CD4-positive, alpha-beta T cell (primary cell): ENCODE data around the gene ST6GAL1. TPM values are rescaled to one million over a fixed set of nuclear protein-coding genes. Genes with fewer than 3 reads are reported as not detected.
"Not testable (repeated sequence)": the region's sequence is repeated elsewhere in the genome, so short reads cannot be mapped to it uniquely, and the experiment has no call there.

Source experiments
- ATAC-seq: fragments of 200-7000 bp; cut with Tn5 transposase; one replicate; pipeline ENCODE4 v1.10.0; 2022; ENCODE audit warnings: mild to moderate bottlenecking; ENCODE audit not compliant: poor library complexity
- CTCF ChIA-PET: fragments of 350-600 bp; sonication (Branson Sonifier 250); formaldehyde crosslinking; loops from one replicate; lab custom pipeline; 2021; ENCODE audit warnings: antibody characterized with exemption, inconsistent platforms; lab: Charles Lee
- POLR2A ChIA-PET: fragments of 350-600 bp; sonication (Branson Sonifier 250); formaldehyde crosslinking; loops from one replicate; lab custom pipeline; 2021; ENCODE audit warnings: antibody characterized with exemption, inconsistent platforms; lab: Charles Lee
- DNase-seq, 14 experiments: peaks; one replicate each; pipeline ENCODE4 v3.0.0-alpha.2; 2013 to 2020; ENCODE audit warnings: mixed read lengths in 2 of 14
- H3K27ac ChIP-seq, 2 donors: one replicate each; pipeline versions ENCODE4 v1.5.1 to v1.7.0; 2013; ENCODE audit warnings: low read length in 2 of 2, low read depth in 1 of 2, mild to moderate bottlenecking in 1 of 2
- H3K27me3 ChIP-seq, 2 experiments: 1 replicate in 1 of 2; 2 replicates in 1 of 2; pipeline versions ENCODE4 v1.6.1 to v1.7.0; 2013; ENCODE audit warnings: low read length in 2 of 2, control low read depth in 1 of 2, mild to moderate bottlenecking in 1 of 2, moderate library complexity in 1 of 2; ENCODE audit not compliant: insufficient read depth in 2 of 2, control insufficient read depth in 1 of 2
- H3K36me3 ChIP-seq: one replicate; pipeline ENCODE4 v1.6.1; 2013; ENCODE audit warnings: low read length, control low read depth; ENCODE audit not compliant: insufficient read depth
- H3K4me1 ChIP-seq: one replicate; pipeline ENCODE4 v1.6.1; 2013; ENCODE audit warnings: low read length, control low read depth; ENCODE audit not compliant: insufficient read depth
- H3K4me3 ChIP-seq: one replicate; pipeline ENCODE4 v1.5.1; 2013; ENCODE audit warnings: mild to moderate bottlenecking, low read length, moderate library complexity
- H3K9me3 ChIP-seq, 2 experiments: 1 replicate in 1 of 2; 2 replicates in 1 of 2; pipeline versions ENCODE4 v1.6.1 to v1.7.0; 2013; ENCODE audit warnings: low read length in 2 of 2, mild to moderate bottlenecking in 2 of 2, control low read depth in 1 of 2, moderate library complexity in 1 of 2; ENCODE audit not compliant: control insufficient read depth in 1 of 2, insufficient read depth in 1 of 2
- H3K27ac Mint-ChIP-seq: one replicate; pipeline ENCODE4 v1.8.0; 2020; ENCODE audit warnings: mixed read lengths
- H3K27me3 Mint-ChIP-seq: one replicate; pipeline ENCODE4 v1.8.0; 2021; ENCODE audit warnings: mixed read lengths
- H3K36me3 Mint-ChIP-seq: one replicate; pipeline ENCODE4 v1.8.0; 2021; ENCODE audit warnings: low read depth, mixed read lengths
- H3K4me1 Mint-ChIP-seq: one replicate; pipeline ENCODE4 v1.8.0; 2021; ENCODE audit warnings: low read depth, mixed read lengths
- H3K4me3 Mint-ChIP-seq: one replicate; pipeline ENCODE4 v1.8.0; 2020; ENCODE audit warnings: mild to moderate bottlenecking, mixed read lengths
- H3K9me3 Mint-ChIP-seq: one replicate; pipeline ENCODE4 v1.8.0; 2020; ENCODE audit warnings: mixed read lengths
- intact Hi-C, 2 experiments: fragments of 100-400 bp; cut with DNase I in 1 of 2; cut with micrococcal nuclease in 1 of 2; formaldehyde crosslinking; loops; one replicate each; pipeline versions ENCODE4 v1.15.1 to v1.9.0; 2023 to 2025; cut with DNase I, micrococcal nuclease
- total RNA-seq, 174 experiments: library from RNA in 2 of 174; stranded (reverse) in 2 of 174; gene quantifications; one replicate each; pipeline ENCODE4 v1.2.3 and lab custom pipeline; 2021 to 2026
- TF ChIP-seq, protein P1 (sequence below): fragments of 200-600 bp; IDR thresholded peaks from one replicate; pipeline ENCODE4 v1.8.0; 2022; ENCODE audit warnings: antibody characterized with exemption, mild to moderate bottlenecking

The ST6GAL1 gene
- total RNA-seq, 2 experiments from 2014 or later = 27.6 to 29.1 TPM

DNA sequence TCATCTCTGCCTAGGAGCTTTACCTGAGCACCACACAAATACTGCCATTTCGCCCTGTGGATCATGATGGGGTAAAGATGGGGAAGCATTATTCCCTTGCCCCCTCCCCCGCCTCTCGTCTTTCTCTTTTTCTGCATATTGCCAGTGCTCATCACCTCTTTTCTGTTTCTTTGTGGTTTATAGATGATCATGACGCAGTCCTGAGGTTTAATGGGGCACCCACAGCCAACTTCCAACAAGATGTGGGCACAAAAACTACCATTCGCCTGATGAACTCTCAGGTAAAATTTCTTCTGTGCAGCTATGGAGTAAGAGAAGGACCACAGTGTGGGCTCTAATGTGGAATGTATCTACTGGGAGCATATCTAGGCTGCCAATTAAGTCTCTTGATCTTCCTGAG lies 120.7 kb downstream of the ST6GAL1 start:
- Mint-ChIP-seq H3K36me3 (peaks cover 96% of the 10 kb centered on the region), H3K27ac (peak overlapping the region; percentile 93), H3K4me3 (no peak overlapping the region), H3K4me1 (peaks cover 82% of the 10 kb centered on the region), H3K9me3 (peaks cover 10% of the 10 kb centered on the region), H3K27me3 (no peaks in the 10 kb centered on the region)
- H3K36me3 ChIP-seq = peaks cover 58% of the 10 kb centered on the region
- H3K27me3 ChIP-seq = no peaks in the 10 kb centered on the region
- intact Hi-C loops = no loop called here
- H3K4me1 ChIP-seq = peaks cover 31% of the 10 kb centered on the region
- H3K27ac ChIP-seq = peak overlapping the region; percentile 3 to 22
- H3K4me3 ChIP-seq = no peak overlapping the region
- ATAC-seq (peak; percentile 17), DNase-seq (no peak)
- CTCF ChIA-PET = no interaction called here
- TF ChIP-seq, protein P1, sequence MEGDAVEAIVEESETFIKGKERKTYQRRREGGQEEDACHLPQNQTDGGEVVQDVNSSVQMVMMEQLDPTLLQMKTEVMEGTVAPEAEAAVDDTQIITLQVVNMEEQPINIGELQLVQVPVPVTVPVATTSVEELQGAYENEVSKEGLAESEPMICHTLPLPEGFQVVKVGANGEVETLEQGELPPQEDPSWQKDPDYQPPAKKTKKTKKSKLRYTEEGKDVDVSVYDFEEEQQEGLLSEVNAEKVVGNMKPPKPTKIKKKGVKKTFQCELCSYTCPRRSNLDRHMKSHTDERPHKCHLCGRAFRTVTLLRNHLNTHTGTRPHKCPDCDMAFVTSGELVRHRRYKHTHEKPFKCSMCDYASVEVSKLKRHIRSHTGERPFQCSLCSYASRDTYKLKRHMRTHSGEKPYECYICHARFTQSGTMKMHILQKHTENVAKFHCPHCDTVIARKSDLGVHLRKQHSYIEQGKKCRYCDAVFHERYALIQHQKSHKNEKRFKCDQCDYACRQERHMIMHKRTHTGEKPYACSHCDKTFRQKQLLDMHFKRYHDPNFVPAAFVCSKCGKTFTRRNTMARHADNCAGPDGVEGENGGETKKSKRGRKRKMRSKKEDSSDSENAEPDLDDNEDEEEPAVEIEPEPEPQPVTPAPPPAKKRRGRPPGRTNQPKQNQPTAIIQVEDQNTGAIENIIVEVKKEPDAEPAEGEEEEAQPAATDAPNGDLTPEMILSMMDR = no peak
- H3K9me3 ChIP-seq = no peaks in the 10 kb centered on the region
- POLR2A ChIA-PET = interaction anchor here (1.3 kb wide), 1 partner anchor 11 kb away, joined by 3 read pairs; no protein-coding TSS in a partner anchor

DNA sequence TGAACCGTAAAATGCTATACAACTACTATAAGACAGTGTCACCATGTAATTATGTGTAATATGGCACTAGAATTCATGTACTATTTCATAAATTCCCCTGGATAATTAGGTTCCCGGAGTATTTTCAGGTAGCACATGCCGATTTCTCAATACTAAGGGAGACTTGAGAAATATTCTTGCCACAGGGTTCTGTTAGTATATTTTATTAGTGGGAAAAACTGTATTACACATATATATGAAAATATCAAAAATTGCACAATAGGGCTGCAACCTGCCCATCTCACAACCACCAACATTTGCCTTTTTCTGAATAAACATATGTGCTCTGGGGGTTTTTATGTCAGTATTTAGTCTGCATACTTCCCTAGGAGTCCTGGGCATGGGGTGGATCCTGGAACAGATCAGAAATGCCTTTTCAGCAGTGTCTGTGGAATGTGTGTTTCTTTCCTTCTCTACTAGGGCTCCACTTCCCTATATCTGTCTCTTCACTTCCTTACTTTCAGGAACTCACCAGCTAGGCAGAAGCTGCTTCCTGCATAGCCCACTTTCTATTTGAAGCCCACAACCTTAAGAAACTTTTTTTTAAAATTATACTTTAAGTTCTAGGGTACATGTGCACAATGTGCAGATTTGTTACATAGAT lies 121.5 kb downstream of the ST6GAL1 start:
- peaks cover 97% of the 10 kb centered on the region for H3K36me3 Mint-ChIP-seq
- ChIA-PET CTCF (no interaction called here), POLR2A (interaction anchor here (1.0 kb wide), 1 partner anchor 23 kb away, joined by 3 read pairs; no protein-coding TSS in a partner anchor)
- Histone ChIP-seq H3K4me3 (no peak overlapping the region), H3K36me3 (peaks cover 55% of the 10 kb centered on the region), H3K9me3 (no peaks in the 10 kb centered on the region), H3K27me3 (no peaks in the 10 kb centered on the region), H3K4me1 (peaks cover 30% of the 10 kb centered on the region), H3K27ac (peak overlapping the region in 1 of 2 donors; percentile 22)
- H3K9me3 Mint-ChIP-seq = peaks cover 10% of the 10 kb centered on the region
- no peak overlapping the region for H3K4me3 Mint-ChIP-seq
- peak overlapping the region; percentile 93 for H3K27ac Mint-ChIP-seq
- no peak for DNase-seq
- H3K4me1 Mint-ChIP-seq = peaks cover 75% of the 10 kb centered on the region
- TF ChIP-seq, protein P1 = no peak
- ATAC-seq = no peak
- intact Hi-C loops = no loop called here
- no peaks in the 10 kb centered on the region for H3K27me3 Mint-ChIP-seq

DNA sequence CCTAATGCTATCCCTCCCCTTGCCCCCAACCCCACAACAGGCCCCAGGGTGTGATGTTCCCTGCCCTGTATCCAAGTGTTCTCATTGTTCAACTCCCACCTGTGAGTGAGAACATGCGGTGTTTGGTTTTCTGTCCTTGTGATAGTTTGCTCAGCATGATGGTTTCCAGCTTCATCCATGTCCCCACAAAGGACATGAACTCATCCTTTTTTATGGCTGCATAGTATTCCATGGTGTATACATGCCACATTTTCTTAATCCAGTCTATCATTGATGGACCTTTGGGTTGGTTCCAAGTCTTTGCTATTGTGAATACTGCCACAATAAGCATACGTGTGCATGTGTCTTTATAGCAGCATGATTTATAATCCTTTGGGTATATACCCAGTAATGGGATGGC lies 122.1 kb downstream of the ST6GAL1 start:
- H3K4me3 ChIP-seq, H3K27me3 ChIP-seq, ATAC-seq, H3K4me3 Mint-ChIP-seq, intact Hi-C loops, DNase-seq, H3K27me3 Mint-ChIP-seq, CTCF ChIA-PET, H3K9me3 Mint-ChIP-seq, H3K27ac ChIP-seq, H3K9me3 ChIP-seq: not testable (repeated sequence)
- Histone ChIP-seq H3K36me3 (peaks cover 61% of the 10 kb centered on the region), H3K4me1 (peaks cover 30% of the 10 kb centered on the region)
- POLR2A ChIA-PET = interaction anchor here (1.0 kb wide), 1 partner anchor 22 kb away, joined by 3 read pairs; no protein-coding TSS in a partner anchor
- Mint-ChIP-seq H3K27ac (peak overlapping the region; percentile 93), H3K4me1 (peaks cover 69% of the 10 kb centered on the region), H3K36me3 (peaks cover 98% of the 10 kb centered on the region)

DNA sequence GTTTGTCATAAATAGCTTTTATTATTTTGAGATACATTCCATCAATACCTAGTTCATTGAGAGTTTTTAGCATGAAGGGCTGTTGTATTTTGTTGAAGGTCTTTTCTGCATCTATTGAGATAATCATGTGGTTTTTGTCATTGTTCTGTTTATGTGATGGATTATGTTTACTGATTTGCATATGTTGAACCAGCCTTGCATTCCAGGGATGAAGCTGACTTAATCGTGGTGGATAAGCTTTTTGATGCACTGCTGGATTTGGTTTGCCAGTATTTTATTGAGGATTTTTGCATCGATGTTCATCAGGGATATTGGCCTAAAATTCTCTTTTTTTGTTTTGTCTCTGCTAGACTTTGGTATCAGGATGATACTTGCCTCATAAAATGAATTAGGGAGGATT lies 124.1 kb downstream of the ST6GAL1 start:
- H3K4me3 ChIP-seq, intact Hi-C loops, H3K9me3 Mint-ChIP-seq, CTCF ChIA-PET, H3K27ac ChIP-seq, POLR2A ChIA-PET, H3K27me3 ChIP-seq, DNase-seq, H3K27me3 Mint-ChIP-seq, ATAC-seq: not testable (repeated sequence)
- peak overlapping the region; percentile 25 for H3K4me3 Mint-ChIP-seq
- peaks cover 10 to 12% of the 10 kb centered on the region in 2 experiments for H3K9me3 ChIP-seq
- peaks cover 60% of the 10 kb centered on the region for H3K4me1 Mint-ChIP-seq
- peaks cover 71% of the 10 kb centered on the region for H3K36me3 ChIP-seq
- H3K36me3 Mint-ChIP-seq = peaks cover 100% of the 10 kb centered on the region
- peak overlapping the region; percentile 27 for H3K27ac Mint-ChIP-seq
- peaks cover 16% of the 10 kb centered on the region for H3K4me1 ChIP-seq

DNA sequence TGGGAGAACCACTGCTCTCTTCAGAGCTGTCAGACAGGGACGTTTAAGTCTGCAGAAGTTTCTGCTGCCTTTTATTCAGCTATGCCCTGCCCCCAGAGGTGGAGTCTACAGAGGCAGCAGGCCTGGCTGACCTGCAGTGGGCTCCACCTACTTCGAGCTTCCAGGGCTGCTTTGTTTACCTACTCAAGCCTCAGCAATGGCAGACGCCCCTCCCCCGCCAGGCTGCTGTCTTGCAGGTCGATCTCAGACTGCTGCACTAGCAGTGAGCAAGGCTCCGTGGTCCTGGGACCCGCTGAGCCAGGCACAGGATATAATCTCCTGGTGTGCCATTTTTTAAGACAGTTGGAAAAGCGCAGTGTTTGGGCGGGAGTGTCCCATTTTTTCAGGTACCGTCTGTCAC lies 127.5 kb downstream of the ST6GAL1 start:
- H3K4me1 ChIP-seq, H3K4me3 ChIP-seq, H3K4me3 Mint-ChIP-seq, H3K9me3 Mint-ChIP-seq, H3K27me3 Mint-ChIP-seq, H3K27ac Mint-ChIP-seq, DNase-seq, H3K27ac ChIP-seq, ATAC-seq, H3K27me3 ChIP-seq: not testable (repeated sequence)
- Mint-ChIP-seq H3K4me1 (peaks cover 68% of the 10 kb centered on the region), H3K36me3 (peaks cover 100% of the 10 kb centered on the region)
- intact Hi-C loops = loop anchor here in 1 of 2 experiments (2.0 kb wide), 1 partner anchor 37 kb away; no protein-coding TSS in a partner anchor
- POLR2A ChIA-PET = interaction anchor here (0.6 kb wide), 1 partner anchor 30 kb away, joined by 4 read pairs; no protein-coding TSS in a partner anchor
- Histone ChIP-seq H3K36me3 (peaks cover 73% of the 10 kb centered on the region), H3K9me3 (peaks cover 10 to 12% of the 10 kb centered on the region in 2 experiments)
- CTCF ChIA-PET = interaction anchor here (1.5 kb wide), 1 partner anchor 30 kb away, joined by 4 read pairs; no protein-coding TSS in a partner anchor
